Measurements from ENCODE around the gene TAL2.
"Not testable (repeated sequence)": the region's sequence is repeated elsewhere in the genome, so short reads cannot be mapped to it uniquely, and the experiment has no call there.

The TAL2 gene

DNA sequence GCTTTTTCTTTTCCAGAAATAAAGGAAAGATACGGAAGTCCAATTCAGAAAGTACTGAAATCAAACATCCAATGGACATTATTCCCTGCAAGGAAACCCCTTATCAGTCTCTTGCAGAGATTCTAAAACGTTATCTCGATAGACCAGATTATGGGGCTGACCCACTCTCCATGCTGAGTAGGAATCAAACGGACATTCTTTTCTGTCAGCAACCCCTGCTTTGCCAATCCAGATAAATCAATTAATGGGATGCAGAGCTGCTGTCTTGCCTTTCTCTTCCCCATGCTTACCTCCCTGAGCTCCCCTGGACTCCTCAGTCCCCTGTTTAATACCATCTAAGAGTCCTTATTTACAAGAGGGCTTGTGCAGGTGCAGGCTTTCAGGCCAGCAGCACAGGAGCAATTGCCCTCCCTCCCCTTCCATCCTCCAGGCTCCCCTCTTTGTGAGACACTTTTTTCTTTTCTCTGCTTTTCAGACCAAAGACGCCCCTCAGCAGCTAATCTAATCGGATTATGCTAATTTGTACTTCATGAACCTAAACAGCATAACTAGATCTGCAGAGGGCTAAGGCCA is 14.2 kb downstream of the TAL2 start:
- no peak for DNase-seq

DNA sequence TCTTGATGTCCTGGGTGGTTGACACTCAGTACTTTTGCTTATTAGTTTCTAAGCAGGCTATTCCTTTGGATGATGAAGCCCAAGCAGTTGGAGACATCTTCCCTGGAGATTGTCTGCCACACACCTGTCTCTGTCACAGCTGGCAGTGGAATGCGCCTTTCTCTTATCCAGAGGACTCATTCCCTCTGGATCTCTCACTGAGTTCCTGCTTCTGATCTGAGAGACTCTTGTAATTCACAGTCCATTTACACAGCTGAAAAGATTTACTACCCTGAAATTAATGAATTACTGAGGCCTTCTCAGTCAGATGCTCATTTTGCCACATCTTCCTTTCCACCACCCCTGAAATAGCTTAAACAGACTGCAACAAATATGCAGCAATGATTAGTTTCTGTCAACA is 15.9 kb downstream of the TAL2 start:
- no peak for DNase-seq

DNA sequence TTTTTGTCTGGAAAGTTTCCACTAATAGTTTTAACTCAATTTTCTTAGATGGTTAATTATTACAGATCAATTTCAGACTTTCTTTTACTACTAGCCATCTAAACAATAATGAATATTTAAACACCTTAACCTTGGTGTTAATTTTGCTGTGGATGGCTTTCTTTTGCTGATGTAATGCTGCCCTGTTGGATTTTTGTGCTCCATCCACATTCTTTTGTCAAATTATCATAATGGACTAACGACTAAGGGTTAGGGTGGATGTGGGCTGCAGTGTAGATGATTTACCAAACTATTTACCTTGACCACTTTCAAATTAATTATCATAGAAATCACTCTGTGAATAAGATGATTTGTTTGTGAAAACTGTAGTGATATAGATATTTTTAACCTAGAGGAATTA is 16.5 kb downstream of the TAL2 start:
- no peak for DNase-seq

DNA sequence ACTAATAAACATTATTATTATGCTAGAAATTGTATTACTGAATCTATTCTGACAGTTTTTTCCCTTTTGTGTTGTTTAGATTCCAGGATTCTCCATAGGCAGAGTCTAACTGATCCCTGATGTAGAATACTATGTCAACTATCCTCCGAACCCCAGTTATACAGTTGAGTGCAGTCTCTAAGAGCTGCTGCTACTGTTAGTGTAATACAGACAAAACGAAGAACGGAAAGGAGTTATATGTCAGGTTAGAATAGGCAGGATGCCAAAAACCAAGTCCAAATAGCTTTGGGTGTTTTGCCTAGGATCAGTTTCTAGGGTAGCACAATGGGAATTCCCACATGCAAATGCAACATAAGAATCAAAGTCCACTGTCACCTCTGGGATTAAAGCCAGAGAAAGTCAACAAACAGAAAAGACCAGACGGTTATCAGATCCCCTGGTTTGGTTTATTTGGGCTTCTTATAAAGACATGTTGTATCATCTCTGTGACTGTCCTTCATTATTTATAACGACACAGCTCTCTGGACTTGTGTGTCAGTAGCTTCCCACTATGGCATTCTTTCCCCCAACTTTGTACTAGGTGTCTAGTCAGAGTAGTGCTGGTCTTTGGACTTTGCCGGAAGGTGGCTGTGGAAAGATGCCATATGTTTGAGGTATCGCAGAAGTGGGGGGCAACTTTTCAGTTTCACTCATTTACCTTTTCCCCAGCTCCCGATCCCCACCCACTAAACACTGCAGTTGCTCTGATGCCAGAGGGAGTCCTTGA is 17.2 kb downstream of the TAL2 start:
- DNase-seq = no peak

DNA sequence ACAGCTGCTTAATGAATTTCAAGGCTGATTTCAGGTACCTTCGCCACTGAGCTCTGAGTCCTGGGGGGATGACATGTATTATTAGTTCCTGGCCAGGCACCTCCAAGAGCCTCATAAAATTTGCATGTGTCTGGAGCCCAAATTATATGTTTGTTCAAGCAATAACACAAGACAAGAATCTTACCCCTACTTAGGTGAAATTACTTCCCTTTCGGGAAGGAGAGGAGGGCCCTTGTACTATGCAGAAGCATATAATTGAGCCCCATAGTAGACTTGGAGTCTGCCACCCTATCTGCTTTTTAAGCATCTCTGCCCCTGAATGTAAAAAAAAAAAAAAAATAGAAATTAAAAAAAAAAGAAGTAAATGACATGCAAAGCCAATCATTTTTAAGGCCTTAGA is 19.1 kb downstream of the TAL2 start:
- no peak for DNase-seq

DNA sequence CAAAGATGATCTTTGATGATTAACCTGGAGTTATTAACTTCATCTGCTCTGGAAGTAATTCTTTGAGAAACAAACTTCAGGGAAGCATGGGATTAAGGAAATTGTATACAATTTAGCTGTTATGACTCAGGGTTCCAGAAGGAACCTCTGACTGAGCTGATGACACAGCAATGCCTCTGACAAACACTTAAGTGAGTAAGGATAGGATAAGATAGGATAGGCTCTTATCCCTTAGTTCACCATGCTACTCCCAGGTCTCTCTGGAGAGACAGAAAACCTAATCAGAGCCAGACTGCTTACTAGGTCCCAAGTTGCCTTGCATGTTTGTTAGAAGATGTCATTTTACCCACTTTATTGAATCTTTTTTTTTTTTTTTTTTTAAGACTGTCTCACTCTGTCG is 19.5 kb downstream of the TAL2 start:
- DNase-seq = peak; percentile 66

GRCh38 chr9:105683688-105684275 is 21.5 kb downstream of the TAL2 start:
- DNase-seq = no peak

DNA sequence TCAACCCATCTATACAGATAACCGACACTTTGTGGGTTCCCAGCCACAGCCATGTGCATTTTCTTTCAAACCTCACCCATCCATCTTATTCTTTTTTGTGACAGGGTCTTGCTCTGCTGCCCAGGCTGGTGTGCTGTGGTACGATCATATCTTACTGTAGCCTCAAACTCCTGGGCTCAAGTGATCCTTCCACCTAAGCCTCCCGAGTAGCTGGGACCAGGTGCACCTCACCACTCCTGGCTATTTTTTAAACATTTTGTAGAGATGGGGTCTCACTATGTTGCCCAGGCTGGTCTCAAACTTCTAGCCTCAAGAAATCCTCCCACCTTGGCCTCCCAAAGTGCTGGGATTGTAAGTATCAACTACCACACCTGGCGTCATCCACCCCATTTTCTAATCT is 24.7 kb downstream of the TAL2 start:
- DNase-seq = no peak

DNA sequence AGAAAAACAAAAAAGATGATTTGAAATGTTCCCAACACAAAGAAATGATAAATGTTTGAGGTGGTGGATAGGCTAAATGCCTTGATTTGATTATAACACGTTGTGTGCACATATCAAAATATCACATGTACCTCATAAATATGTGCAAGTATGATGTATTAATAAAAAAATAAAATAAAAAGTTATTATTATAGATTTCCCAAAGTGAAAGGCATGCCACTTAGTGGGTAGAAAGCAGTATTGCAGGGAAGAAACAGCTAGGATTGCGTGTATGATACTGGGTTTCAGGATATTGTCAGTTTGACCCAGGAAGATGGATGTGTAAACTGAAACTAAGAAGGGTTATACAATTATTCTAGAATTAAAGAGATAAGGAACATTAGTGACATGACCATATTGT is 28.5 kb downstream of the TAL2 start:
- DNase-seq = no peak

- no peak for DNase-seq
Measured at GRCh38 chr9:105693435-105694189, 31.4 kb downstream of the TAL2 start.

GRCh38 chr9:105694190-105694847 is 32.1 kb downstream of the TAL2 start, which contains the start of gene TMEM38B:
Gene TMEM38B (plus strand): TSS chr9:105694541. CDS start chr9:105694661, 120 bp downstream.
- peak; percentile 75 for DNase-seq

GRCh38 chr9:105694848-105695581 is 32.8 kb downstream of the TAL2 start:
- peak; percentile 38 for DNase-seq

GRCh38 chr9:105696219-105696793 is 34.0 kb downstream of the TAL2 start:
- DNase-seq = no peak

- no peak for DNase-seq
Measured at GRCh38 chr9:105697871-105698270, 35.6 kb downstream of the TAL2 start.

GRCh38 chr9:105698348-105698870 is 36.2 kb downstream of the TAL2 start:
- DNase-seq = no peak

DNA sequence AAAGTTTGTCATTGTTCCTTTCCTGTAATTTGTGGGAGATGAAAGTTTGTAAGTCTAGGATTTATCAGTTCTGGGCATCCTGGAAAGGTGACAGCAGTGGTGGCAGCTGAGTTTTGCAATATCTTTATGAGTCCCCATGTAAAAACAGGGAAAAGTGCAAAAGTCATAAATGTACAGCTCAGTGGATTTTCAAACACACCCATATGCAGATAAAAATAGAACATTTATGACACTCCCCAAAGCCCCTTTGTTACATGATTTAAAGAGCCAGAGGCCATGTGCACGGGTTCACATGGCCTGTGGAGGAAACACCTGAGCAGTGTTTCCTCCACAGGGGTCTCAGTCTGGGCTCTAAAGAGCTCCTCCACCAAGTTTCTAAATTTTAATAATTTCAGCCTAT is 38.4 kb downstream of the TAL2 start:
- no peak for DNase-seq

DNA sequence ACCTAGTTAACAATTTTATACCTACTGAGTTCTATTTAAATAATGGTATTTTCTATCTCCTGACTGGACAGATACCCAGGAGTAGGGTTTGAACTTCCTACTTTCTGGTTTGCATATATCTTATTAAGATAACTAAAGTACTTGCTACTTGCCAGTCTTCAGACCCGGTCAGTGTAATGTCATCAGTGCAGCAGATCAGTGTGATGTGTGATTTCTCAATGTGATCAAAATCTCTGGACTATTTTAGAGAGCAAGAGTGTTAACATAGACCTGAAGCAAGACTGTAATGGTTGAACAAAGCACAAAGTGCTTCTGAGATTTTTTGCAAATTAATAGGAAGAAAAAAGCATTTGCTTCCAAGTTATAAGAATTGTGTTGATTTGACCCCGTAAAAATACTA is 38.9 kb downstream of the TAL2 start:
- no peak for DNase-seq

DNA sequence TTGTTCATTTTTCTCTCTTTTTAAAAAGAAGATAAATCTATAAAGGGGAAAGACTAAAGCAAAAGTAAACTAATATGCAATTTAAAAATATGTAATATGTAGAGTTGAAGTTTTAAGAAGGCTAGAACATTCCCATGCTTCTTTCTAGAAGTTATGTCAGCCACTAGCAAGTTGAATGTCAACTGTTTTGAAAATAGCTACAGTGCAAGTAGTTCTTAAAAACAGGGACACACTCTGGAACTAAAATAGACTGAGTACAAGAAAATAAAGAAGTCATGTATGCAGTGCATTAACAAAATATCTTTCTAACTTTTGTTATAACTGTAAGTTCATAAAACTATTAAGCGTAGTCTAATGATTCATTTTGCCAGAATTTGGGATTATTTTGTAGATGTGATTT is 40.0 kb downstream of the TAL2 start:
- no peak for DNase-seq

DNA sequence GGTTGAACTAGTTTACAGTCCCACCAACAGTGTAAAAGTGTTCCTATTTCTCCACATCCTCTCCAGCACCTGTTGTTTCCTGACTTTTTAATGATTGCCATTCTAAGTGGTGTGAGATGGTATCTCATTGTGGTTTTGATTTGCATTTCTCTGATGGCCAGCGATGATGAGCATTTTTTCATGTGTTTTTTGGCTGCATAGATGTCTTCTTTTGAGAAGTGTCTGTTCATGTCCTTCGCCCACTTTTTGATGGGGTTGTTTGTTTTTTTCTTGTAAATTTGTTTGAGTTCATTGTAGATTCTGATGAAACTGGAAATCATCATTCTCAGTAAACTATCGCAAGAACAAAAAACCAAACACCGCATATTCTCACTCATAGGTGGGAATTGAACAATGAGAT is 41.4 kb downstream of the TAL2 start:
- DNase-seq = not testable (repeated sequence)

DNA sequence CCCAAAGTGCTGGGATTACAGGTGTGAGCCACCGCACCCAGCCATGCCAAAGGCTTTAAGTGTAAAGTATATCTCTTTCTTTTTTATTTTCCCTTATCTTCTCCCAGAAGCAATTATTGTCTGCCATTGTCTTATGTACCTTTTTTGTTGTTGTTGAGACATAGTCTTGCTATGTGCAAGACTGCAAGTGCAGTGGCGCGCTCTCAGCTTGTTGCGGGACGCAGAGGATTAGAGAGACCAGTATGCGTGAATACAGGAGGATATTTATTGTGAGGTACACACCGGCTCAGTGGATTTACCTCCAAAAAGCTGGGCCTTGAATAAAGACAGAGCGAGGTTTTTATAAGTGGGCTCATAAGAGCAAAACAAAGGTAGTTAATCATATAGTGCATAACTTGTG is 43.9 kb downstream of the TAL2 start:
- DNase-seq = no peak

DNA sequence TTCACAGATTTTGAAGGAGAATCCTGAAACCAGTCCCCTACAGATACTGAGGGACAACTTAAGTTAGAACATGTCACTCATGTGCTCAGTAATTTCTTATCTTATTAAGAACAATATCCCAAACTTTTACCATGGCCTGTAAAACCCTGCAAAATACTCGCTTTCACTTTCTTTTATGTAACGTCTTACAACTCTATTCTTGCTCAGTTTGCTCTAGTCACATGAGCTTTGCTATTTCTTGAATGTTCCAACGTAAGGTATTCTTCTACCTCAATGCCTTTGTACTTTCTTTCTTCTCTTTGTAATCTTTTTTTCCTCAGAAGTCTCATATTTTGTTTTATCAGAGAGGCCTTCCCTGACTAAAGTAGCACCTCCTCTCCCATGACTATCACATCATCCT is 46.1 kb downstream of the TAL2 start:
- no peak for DNase-seq

- no peak for DNase-seq
Measured at GRCh38 chr9:105710638-105711037, 48.4 kb downstream of the TAL2 start.

All from fibroblast of skin of right biceps (primary cell).